GM19351 (cell line): ENCODE results near the gene ARHGAP22.

ENCODE experiments used
- ATAC-seq: cut with Tn5 transposase; IDR thresholded peaks from one replicate; pipeline ENCODE4 v1.9.1; 2021; ENCODE audit warnings: mild to moderate bottlenecking, moderate library complexity; ENCODE audit not compliant: unreplicated experiment

Gene ARHGAP22

GRCh38 chr10:48608279-48608681 is 3.4 kb upstream of the ARHGAP22 start:
- peak; percentile 90 for ATAC-seq

- no peak for ATAC-seq
Measured at GRCh38 chr10:48607356-48608278, 2.7 kb upstream of the ARHGAP22 start.

GRCh38 chr10:48606530-48607355 is 1.9 kb upstream of the ARHGAP22 start:
- no peak for ATAC-seq

GRCh38 chr10:48605786-48606529 is 1.1 kb upstream of the ARHGAP22 start:
- ATAC-seq: no peak

GRCh38 chr10:48604039-48604990 is 558 bp downstream of the ARHGAP22 start:
- ATAC-seq: peak; percentile 17

GRCh38 chr10:48603421-48604038 is 1.3 kb downstream of the ARHGAP22 start:
- no peak for ATAC-seq

GRCh38 chr10:48602401-48603135 is 2.3 kb downstream of the ARHGAP22 start:
- no peak for ATAC-seq

- no peak for ATAC-seq
Measured at GRCh38 chr10:48601789-48602188, 3.1 kb downstream of the ARHGAP22 start.

- ATAC-seq: no peak
Measured at GRCh38 chr10:48600645-48601505, 4.0 kb downstream of the ARHGAP22 start.

- no peak for ATAC-seq
Measured at GRCh38 chr10:48599830-48600134, 5.1 kb downstream of the ARHGAP22 start.

GRCh38 chr10:48598936-48599829 is 5.7 kb downstream of the ARHGAP22 start:
- ATAC-seq: no peak

GRCh38 chr10:48598243-48598935 is 6.5 kb downstream of the ARHGAP22 start:
- ATAC-seq: no peak

- ATAC-seq: no peak
Measured at GRCh38 chr10:48595539-48595932, 9.3 kb downstream of the ARHGAP22 start.

- ATAC-seq: no peak
Measured at GRCh38 chr10:48594803-48595538, 9.9 kb downstream of the ARHGAP22 start.

- ATAC-seq: no peak
Measured at GRCh38 chr10:48594371-48594770, 10.5 kb downstream of the ARHGAP22 start.

GRCh38 chr10:48592346-48592745 is 12.5 kb downstream of the ARHGAP22 start:
- no peak for ATAC-seq
